ENCODE measurements around the gene ADISSP. TPM values are rescaled to one million over a fixed set of nuclear protein-coding genes. Genes with fewer than 3 reads are reported as not detected.

ADISSP gene
- total RNA-seq, 2 donors from 2014 or later: 7.8 to 20.4 TPM

DNA sequence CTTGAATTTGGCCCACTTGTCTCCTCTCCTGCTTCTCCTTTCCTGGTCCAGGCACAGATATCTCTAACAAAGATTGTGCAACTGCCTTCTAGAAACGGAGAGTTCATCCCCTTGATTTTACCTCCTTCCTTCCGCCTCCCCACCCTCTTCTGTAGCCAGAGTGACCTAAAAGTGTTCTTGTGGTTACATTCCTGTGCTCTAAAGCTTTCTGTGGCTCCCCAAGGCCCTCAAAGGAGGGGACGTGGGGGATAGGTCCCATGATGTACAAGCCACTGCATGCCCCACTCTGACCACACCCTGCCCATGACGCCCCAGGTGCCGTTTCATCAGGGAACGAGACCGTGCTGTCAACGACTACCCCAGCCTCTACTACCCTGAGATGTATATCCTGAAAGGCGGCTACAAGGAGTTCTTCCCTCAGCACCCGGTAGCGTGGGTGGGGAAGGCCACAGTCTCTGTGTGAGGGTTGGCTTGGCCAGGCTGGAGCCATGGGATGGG lies 36.8 kb upstream of the ADISSP start:
- TF ChIP-seq, protein P1, sequence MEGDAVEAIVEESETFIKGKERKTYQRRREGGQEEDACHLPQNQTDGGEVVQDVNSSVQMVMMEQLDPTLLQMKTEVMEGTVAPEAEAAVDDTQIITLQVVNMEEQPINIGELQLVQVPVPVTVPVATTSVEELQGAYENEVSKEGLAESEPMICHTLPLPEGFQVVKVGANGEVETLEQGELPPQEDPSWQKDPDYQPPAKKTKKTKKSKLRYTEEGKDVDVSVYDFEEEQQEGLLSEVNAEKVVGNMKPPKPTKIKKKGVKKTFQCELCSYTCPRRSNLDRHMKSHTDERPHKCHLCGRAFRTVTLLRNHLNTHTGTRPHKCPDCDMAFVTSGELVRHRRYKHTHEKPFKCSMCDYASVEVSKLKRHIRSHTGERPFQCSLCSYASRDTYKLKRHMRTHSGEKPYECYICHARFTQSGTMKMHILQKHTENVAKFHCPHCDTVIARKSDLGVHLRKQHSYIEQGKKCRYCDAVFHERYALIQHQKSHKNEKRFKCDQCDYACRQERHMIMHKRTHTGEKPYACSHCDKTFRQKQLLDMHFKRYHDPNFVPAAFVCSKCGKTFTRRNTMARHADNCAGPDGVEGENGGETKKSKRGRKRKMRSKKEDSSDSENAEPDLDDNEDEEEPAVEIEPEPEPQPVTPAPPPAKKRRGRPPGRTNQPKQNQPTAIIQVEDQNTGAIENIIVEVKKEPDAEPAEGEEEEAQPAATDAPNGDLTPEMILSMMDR (IDR thresholded peaks at IDR 0.05): no peak
- H3K27me3 ChIP-seq (replicated peaks; ENCODE audit: insufficient read depth): no peaks in the 10 kb centered on the region
- H3K4me3 ChIP-seq: no peak overlapping the region
- no peak overlapping the region for H3K27ac ChIP-seq
- peaks cover 45% of the 10 kb centered on the region for H3K36me3 ChIP-seq
- DNase-seq (ENCODE audit: low spot score) (no peak), ATAC-seq (ENCODE audit: insufficient number of reproducible peaks, low FRiP score, low read depth) (no peak)
- no peaks in the 10 kb centered on the region for H3K9me3 ChIP-seq
- H3K4me1 ChIP-seq (ENCODE audit: control insufficient read depth in 1 of 2, low read depth in 2 of 2): peaks cover 26 to 46% of the 10 kb centered on the region in 2 donors

DNA sequence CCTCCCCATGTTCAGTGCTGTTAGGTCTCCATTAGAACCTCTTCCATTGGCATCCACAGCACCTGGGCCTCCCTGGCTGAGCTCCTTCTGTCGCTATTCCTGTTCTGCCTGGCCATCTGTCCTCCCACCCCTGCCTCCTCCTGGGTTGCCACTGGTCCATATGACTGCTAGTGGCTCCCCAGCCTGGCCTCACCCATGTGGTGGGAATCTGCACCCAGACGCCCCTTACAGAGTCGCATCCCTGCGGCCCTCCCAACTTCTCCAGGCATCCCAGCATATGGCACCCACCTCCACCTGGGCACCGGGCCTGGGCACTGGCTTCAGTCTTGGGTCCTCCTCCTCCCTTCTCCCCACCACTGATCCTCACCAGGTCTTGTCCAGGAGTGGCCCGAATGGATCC lies 36.3 kb upstream of the ADISSP start:
- no peaks in the 10 kb centered on the region for H3K27me3 ChIP-seq (replicated peaks; ENCODE audit: insufficient read depth)
- H3K4me1 ChIP-seq (ENCODE audit: control insufficient read depth in 1 of 2, low read depth in 2 of 2): peaks cover 26 to 49% of the 10 kb centered on the region in 2 donors
- H3K4me3 ChIP-seq: no peak overlapping the region
- H3K9me3 ChIP-seq: no peaks in the 10 kb centered on the region
- peaks cover 45% of the 10 kb centered on the region for H3K36me3 ChIP-seq
- DNase-seq (ENCODE audit: low spot score) (no peak), ATAC-seq (ENCODE audit: insufficient number of reproducible peaks, low FRiP score, low read depth) (no peak)
- H3K27ac ChIP-seq: no peak overlapping the region
- TF ChIP-seq, protein P1 (IDR thresholded peaks at IDR 0.05): no peak

DNA sequence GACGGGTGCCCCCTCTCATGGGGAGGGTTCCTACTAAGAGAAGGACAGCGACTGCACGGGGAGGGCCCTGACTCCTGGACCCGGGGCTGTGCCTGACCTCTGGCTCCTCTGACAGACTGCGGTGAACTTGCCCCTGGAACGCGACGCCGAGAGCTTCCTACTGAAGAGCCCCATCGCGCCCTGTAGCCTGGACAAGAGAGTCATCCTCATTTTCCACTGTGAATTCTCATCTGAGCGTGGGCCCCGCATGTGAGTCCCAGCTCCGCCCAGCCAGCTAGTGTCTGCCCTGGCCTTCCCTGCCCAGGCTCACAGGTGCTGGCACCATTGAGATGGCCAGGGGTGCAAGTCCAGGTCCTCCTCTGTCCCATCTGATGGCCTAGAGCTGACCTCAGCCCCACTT lies 35.7 kb upstream of the ADISSP start:
- no peak for DNase-seq (ENCODE audit: low spot score)
- H3K27me3 ChIP-seq (replicated peaks; ENCODE audit: insufficient read depth): no peaks in the 10 kb centered on the region
- peaks cover 45% of the 10 kb centered on the region for H3K36me3 ChIP-seq
- no peak for ATAC-seq (ENCODE audit: insufficient number of reproducible peaks, low FRiP score, low read depth)
- no peak overlapping the region for H3K4me3 ChIP-seq
- TF ChIP-seq, protein P1 (IDR thresholded peaks at IDR 0.05): no peak
- no peak overlapping the region for H3K27ac ChIP-seq
- H3K4me1 ChIP-seq (ENCODE audit: control insufficient read depth in 1 of 2, low read depth in 2 of 2): peaks cover 23 to 49% of the 10 kb centered on the region in 2 donors
- no peaks in the 10 kb centered on the region for H3K9me3 ChIP-seq

DNA sequence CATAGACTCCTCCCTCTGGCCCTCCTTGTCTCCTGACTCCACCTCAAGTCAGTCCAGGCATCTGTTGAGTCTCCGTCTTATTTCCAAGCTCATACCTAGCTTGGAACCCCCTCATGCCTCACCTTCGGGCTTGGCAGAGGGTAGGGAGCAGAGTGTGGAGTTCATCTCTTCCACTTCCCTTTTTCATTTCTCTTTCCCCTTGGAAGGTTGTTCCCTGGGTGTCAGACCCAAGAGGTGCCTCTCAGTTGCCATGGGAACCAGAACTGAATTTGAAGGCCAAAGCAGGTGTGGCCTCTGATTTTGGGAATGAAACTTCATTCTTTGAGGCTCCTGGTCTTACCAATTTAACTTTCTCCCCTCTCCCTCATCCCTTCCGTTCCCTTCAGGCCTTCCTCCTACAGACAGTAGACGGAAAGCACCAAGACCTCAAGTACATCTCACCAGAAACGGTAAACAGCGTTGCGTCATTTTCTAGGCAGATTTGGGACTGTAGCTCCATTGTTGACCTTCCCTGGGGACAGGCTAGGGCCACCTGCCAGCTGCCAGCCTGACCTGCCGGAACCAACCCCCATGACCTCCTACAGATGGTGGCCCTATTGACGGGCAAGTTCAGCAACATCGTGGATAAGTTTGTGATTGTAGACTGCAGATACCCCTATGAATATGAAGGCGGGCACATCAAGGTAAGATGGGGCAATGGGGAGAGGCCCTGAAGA lies 35.1 kb upstream of the ADISSP start:
- Histone ChIP-seq H3K36me3 (peaks cover 45% of the 10 kb centered on the region), H3K27ac (no peak overlapping the region), H3K9me3 (no peaks in the 10 kb centered on the region), H3K4me3 (no peak overlapping the region), H3K4me1 (ENCODE audit: control insufficient read depth in 1 of 2, low read depth in 2 of 2) (peaks cover 19 to 49% of the 10 kb centered on the region in 2 donors), H3K27me3 (replicated peaks; ENCODE audit: insufficient read depth) (no peaks in the 10 kb centered on the region)
- DNase-seq (ENCODE audit: low spot score) (no peak), ATAC-seq (ENCODE audit: insufficient number of reproducible peaks, low FRiP score, low read depth) (no peak)
- TF ChIP-seq, protein P1 (IDR thresholded peaks at IDR 0.05): no peak

DNA sequence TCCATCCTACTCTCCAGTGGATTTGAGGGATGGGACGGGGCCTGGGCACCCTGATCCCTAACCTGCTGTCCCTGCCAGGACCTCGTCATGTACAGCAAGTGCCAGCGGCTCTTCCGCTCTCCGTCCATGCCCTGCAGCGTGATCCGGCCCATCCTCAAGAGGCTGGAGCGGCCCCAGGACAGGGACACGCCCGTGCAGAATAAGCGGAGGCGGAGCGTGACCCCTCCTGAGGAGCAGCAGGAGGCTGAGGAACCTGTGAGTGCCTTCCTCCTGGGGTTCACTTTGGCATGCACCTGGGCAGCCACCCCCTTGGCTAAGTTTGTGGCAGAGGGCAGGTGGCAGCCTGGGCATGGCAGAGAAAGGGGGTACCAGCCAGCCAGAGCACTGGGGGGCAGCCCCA lies 34.3 kb upstream of the ADISSP start:
- Histone ChIP-seq H3K27me3 (replicated peaks; ENCODE audit: insufficient read depth) (no peaks in the 10 kb centered on the region), H3K4me3 (no peak overlapping the region), H3K27ac (no peak overlapping the region), H3K9me3 (no peaks in the 10 kb centered on the region), H3K4me1 (ENCODE audit: control insufficient read depth in 1 of 2, low read depth in 2 of 2) (peaks cover 14 to 49% of the 10 kb centered on the region in 2 donors), H3K36me3 (peaks cover 45% of the 10 kb centered on the region)
- DNase-seq (ENCODE audit: low spot score) (no peak), ATAC-seq (ENCODE audit: insufficient number of reproducible peaks, low FRiP score, low read depth) (no peak)
- TF ChIP-seq, protein P1 (IDR thresholded peaks at IDR 0.05): no peak

Data from thoracic aorta (tissue), 2 donors.